Naive thymus-derived CD4-positive, alpha-beta T cell (primary cell): ENCODE data around the gene DBNDD1. TPM values are rescaled to one million over a fixed set of nuclear protein-coding genes. Genes with fewer than 3 reads are reported as not detected.
A peak's percentile ranks its signal among the peaks of the same experiment; 100 is the strongest.
"Not testable (repeated sequence)": the region's sequence is repeated elsewhere in the genome, so short reads cannot be mapped to it uniquely, and the experiment has no call there.

Source experiments
- ATAC-seq: fragments of 150-1000 bp; cut with Tn5 transposase; 2 replicates; pipeline ENCODE4 v1.10.0; 2021; ENCODE audit warnings: mild to moderate bottlenecking, moderate library complexity
- CTCF ChIA-PET: fragments of 350-600 bp; sonication (Branson Sonifier 250); formaldehyde crosslinking; loops from one replicate; lab custom pipeline; 2021; ENCODE audit warnings: antibody characterized with exemption; lab: Charles Lee
- POLR2A ChIA-PET: fragments of 350-600 bp; sonication (Branson Sonifier 250); formaldehyde crosslinking; loops from one replicate; lab custom pipeline; 2021; ENCODE audit warnings: antibody characterized with exemption, inconsistent platforms; lab: Charles Lee
- DNase-seq, 9 donors: peaks; one replicate each; pipeline versions ENCODE4 v3.0.0 to v3.0.0-alpha.2; 2020 to 2022; ENCODE audit warnings: mixed read lengths in 1 of 9
- H3K27ac ChIP-seq: one replicate; pipeline ENCODE4 v1.7.0; 2013; ENCODE audit warnings: mild to moderate bottlenecking, low read depth, low read length, moderate library complexity
- H3K27me3 ChIP-seq, 2 donors: one replicate each; pipeline ENCODE4 v1.7.0; 2013; ENCODE audit warnings: low read length in 2 of 2, mild to moderate bottlenecking in 2 of 2, moderate library complexity in 2 of 2; ENCODE audit not compliant: control insufficient read depth in 2 of 2, insufficient read depth in 2 of 2
- H3K36me3 ChIP-seq, 3 experiments: 1 replicate in 2 of 3; 2 replicates in 1 of 3; pipeline ENCODE4 v1.7.0; 2013; ENCODE audit warnings: low read length in 3 of 3, mild to moderate bottlenecking in 3 of 3, moderate library complexity in 1 of 3; ENCODE audit not compliant: insufficient read depth in 3 of 3, control insufficient read depth in 2 of 3
- H3K4me1 ChIP-seq, 2 donors: one replicate each; pipeline ENCODE4 v1.7.0; 2013; ENCODE audit warnings: low read length in 2 of 2, mild to moderate bottlenecking in 2 of 2, moderate library complexity in 1 of 2; ENCODE audit not compliant: control insufficient read depth in 2 of 2, insufficient read depth in 2 of 2
- H3K4me3 ChIP-seq: 2 replicates; pipeline ENCODE4 v1.7.0; 2013; ENCODE audit warnings: mild to moderate bottlenecking, low read length
- H3K9me3 ChIP-seq, 3 experiments: 1 replicate in 2 of 3; 2 replicates in 1 of 3; pipeline ENCODE4 v1.7.0; 2013; ENCODE audit warnings: low read length in 3 of 3; ENCODE audit not compliant: control insufficient read depth in 2 of 3
- H3K27ac Mint-ChIP-seq, 9 donors: one replicate each; pipeline ENCODE4 v1.8.0; 2020 to 2022; ENCODE audit warnings: mixed read lengths in 9 of 9, mild to moderate bottlenecking in 8 of 9, moderate library complexity in 5 of 9, inconsistent platforms in 2 of 9
- H3K27me3 Mint-ChIP-seq, 5 donors: one replicate each; pipeline ENCODE4 v1.8.0; 2021 to 2022; ENCODE audit warnings: mixed read lengths in 5 of 5, mild to moderate bottlenecking in 1 of 5
- H3K36me3 Mint-ChIP-seq, 5 donors: one replicate each; pipeline ENCODE4 v1.8.0; 2020 to 2022; ENCODE audit warnings: mixed read lengths in 5 of 5, mild to moderate bottlenecking in 3 of 5, inconsistent platforms in 1 of 5
- H3K4me1 Mint-ChIP-seq, 7 donors: one replicate each; pipeline ENCODE4 v1.8.0; 2020 to 2022; ENCODE audit warnings: mixed read lengths in 7 of 7, mild to moderate bottlenecking in 3 of 7, inconsistent platforms in 1 of 7
- H3K4me3 Mint-ChIP-seq, 10 donors: one replicate each; pipeline ENCODE4 v1.8.0; 2020 to 2022; ENCODE audit warnings: mild to moderate bottlenecking in 10 of 10, mixed read lengths in 10 of 10, moderate library complexity in 6 of 10, inconsistent platforms in 2 of 10
- H3K9me3 Mint-ChIP-seq, 11 donors: one replicate each; pipeline ENCODE4 v1.8.0; 2020 to 2022; ENCODE audit warnings: mixed read lengths in 11 of 11, mild to moderate bottlenecking in 4 of 11, inconsistent platforms in 1 of 11, moderate library complexity in 1 of 11
- intact Hi-C, 2 donors: fragments of 100-400 bp; cut with micrococcal nuclease; formaldehyde crosslinking; loops; one replicate each; pipeline ENCODE4 v1.15.1; 2023
- polyA plus RNA-seq, 2 donors: library from polyadenylated mRNA; unstranded; fragments of 300-500 nt; fragmentation: Illumina TruSeq; gene quantifications; one replicate each; pipeline ENCODE4 v1.2.3, GENCODE V29; 2021
- total RNA-seq, 6 experiments: library from RNA in 5 of 6; stranded (reverse) in 5 of 6; gene quantifications; 1 replicate in 5 of 6; 2 replicates in 1 of 6; pipeline ENCODE4 v1.2.3 and lab custom pipeline; 2021 to 2026

The DBNDD1 gene
- total and polyA plus RNA-seq, 7 experiments from 2014 or later: 0.12 to 20.8 (median 3.1) TPM

GRCh38 chr16:89972244-89973234 lies 46.7 kb downstream of the DBNDD1 start:
- peaks cover 12 to 22% of the 10 kb centered on the region in 2 donors for H3K4me1 ChIP-seq
- H3K4me1 Mint-ChIP-seq: peaks cover 13 to 45% (median 30%) of the 10 kb centered on the region in 7 donors

DNA sequence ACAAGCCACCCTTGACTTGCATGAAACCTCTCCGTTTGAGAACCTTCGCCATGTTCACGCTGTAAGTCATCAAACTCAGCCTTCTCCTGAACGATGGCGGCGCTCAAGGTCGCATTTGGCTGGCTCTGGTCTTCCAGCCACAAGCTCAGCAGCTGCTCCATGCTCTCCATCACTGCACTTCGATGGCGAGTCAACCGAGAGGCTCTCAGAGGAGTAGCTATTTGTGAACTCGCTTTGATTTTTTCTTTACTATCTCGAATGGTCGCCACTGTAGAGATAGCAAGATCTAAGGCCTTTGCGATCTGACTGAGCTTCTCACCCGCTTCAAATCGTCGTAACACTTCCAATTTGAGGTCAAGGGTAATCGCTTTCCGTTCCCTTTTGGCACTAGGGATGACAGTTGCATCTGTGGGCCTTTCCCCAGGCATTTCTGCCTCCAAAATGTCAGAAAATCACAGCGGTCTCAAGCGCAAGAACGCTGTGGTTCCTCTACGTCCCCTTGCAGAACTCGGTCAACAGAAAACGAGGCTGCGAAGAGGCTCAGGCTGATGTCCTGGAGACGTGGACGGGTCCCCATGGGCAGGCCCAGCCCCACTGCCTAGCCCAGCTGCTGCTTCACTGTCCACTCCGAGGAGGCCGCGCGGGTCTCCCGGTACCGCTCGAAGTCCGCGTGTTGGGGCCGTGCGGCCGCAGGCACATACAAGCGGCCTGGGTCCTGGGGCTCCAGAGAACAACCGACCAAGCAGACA lies 47.6 kb downstream of the DBNDD1 start:
- Mint-ChIP-seq H3K27ac (peak overlapping the region; percentile 59 to 98 (median 77)), H3K36me3 (peaks cover 0 to 20% (median 4%) of the 10 kb centered on the region in 5 donors), H3K9me3 (peaks cover 0 to 8% (median 0%) of the 10 kb centered on the region in 11 donors), H3K4me3 (peak overlapping the region; percentile 96 to 100 (median 99)), H3K4me1 (peaks cover 13 to 45% (median 30%) of the 10 kb centered on the region in 7 donors), H3K27me3 (peaks cover 0 to 2% (median 0%) of the 10 kb centered on the region in 5 donors)
- Histone ChIP-seq H3K9me3 (peaks cover 0 to 5% (median 0%) of the 10 kb centered on the region in 3 experiments), H3K27ac (peak overlapping the region; percentile 82), H3K4me3 (peak overlapping the region; percentile 97), H3K36me3 (no peaks in the 10 kb centered on the region), H3K4me1 (peaks cover 12 to 22% of the 10 kb centered on the region in 2 donors), H3K27me3 (no peaks in the 10 kb centered on the region)
- intact Hi-C loops: loop anchor here (1.0 to 5.0 kb wide), 6 partner anchors 23 to 409 kb away; partner anchors contain the start of genes TCF25 (in 2 of the 2), DBNDD1 (in 1 of the 2), DEF8 (in 1 of the 2) and RPL13 (in 1 of the 2)
- DNase-seq (no peak), ATAC-seq (no peak)
- ChIA-PET CTCF (no interaction called here), POLR2A (interaction anchor here (1.0 to 1.6 kb wide), 2 partner anchors 98 to 110 kb away, joined by 3 to 7 read pairs; partner anchors contain the start of gene TCF25)

More at GRCh38 chr16:89972244-89973234, 46.7 kb downstream of the DBNDD1 start:
- Histone ChIP-seq H3K36me3 (peaks cover 0 to 2% (median 0%) of the 10 kb centered on the region in 3 experiments), H3K9me3 (peaks cover 0 to 5% (median 0%) of the 10 kb centered on the region in 3 experiments), H3K4me3 (peak overlapping the region; percentile 97), H3K27ac (peak overlapping the region; percentile 82), H3K27me3 (no peaks in the 10 kb centered on the region)
- Mint-ChIP-seq H3K27me3 (peaks cover 0 to 2% (median 0%) of the 10 kb centered on the region in 5 donors), H3K36me3 (peaks cover 0 to 20% (median 4%) of the 10 kb centered on the region in 5 donors), H3K9me3 (peaks cover 0 to 8% (median 0%) of the 10 kb centered on the region in 11 donors), H3K27ac (peak overlapping the region; percentile 89 to 99 (median 96)), H3K4me3 (peak overlapping the region; percentile 96 to 100 (median 99))
- intact Hi-C loops: loop anchor here (1.0 to 5.0 kb wide), 7 partner anchors 24 to 410 kb away; partner anchors contain the start of genes TCF25 (in 2 of the 2), DBNDD1 (in 1 of the 2), DEF8 (in 1 of the 2) and PRDM7 (in 1 of the 2)
- CTCF ChIA-PET: no interaction called here
- POLR2A ChIA-PET: interaction anchor here (1.0 to 1.6 kb wide), 2 partner anchors 99 to 109 kb away, joined by 3 to 7 read pairs; partner anchors contain the start of gene TCF25
- DNase-seq (peak; percentile 86 to 97 (median 92)), ATAC-seq (peak; percentile 96)

DNA sequence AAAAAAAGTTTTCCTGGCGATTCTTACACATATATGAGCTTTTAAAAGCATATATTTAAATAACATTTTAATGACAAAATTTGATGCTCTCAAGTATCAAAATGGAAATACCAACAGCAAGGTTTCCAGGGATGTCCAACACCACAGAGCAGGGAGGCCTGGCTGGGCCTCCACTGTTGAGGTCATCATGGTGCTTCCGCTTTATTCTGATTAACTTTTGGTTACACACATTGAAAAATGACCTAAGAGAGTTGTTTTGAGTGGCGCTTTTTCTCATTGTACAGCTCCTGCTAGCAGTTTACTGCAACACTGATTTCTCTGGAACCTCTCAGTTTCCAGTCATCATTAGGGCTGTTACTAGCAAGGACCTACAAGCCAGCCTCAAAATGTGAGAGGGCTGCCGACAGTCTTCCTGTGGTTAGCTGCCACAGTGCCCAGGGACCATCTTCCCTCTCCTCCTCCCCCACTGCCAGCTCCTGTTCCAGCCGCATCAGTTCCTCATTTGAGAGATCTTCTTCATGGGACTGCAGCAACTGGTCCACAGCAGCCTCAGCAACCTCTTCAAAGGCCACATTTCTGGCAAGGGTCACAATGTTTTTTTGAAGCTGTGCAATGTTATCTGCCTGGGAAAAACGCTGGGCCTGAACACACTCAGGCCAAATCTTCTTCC lies 49.4 kb downstream of the DBNDD1 start:
- Histone ChIP-seq H3K36me3 (no peaks in the 10 kb centered on the region), H3K27ac (no peak overlapping the region), H3K9me3 (peaks cover 0 to 5% (median 0%) of the 10 kb centered on the region in 3 experiments), H3K4me3 (no peak overlapping the region), H3K27me3 (no peaks in the 10 kb centered on the region), H3K4me1 (peaks cover 12 to 22% of the 10 kb centered on the region in 2 donors)
- intact Hi-C loops: loop anchor here in 1 of 2 donors (5.0 kb wide), 2 partner anchors 47 to 408 kb away; partner anchors contain the start of genes DBNDD1 and RPL13
- Mint-ChIP-seq H3K4me3 (peak overlapping the region in 1 of 10 donors; percentile 58), H3K4me1 (peaks cover 11 to 38% (median 27%) of the 10 kb centered on the region in 7 donors), H3K36me3 (peaks cover 0 to 20% (median 4%) of the 10 kb centered on the region in 5 donors), H3K27ac (peak overlapping the region in 1 of 9 donors; percentile 2), H3K9me3 (peaks cover 0 to 8% (median 0%) of the 10 kb centered on the region in 11 donors), H3K27me3 (peaks cover 0 to 2% (median 0%) of the 10 kb centered on the region in 5 donors)
- CTCF ChIA-PET: no interaction called here
- ATAC-seq: no peak
- DNase-seq: no peak
- POLR2A ChIA-PET: no interaction called here

DNA sequence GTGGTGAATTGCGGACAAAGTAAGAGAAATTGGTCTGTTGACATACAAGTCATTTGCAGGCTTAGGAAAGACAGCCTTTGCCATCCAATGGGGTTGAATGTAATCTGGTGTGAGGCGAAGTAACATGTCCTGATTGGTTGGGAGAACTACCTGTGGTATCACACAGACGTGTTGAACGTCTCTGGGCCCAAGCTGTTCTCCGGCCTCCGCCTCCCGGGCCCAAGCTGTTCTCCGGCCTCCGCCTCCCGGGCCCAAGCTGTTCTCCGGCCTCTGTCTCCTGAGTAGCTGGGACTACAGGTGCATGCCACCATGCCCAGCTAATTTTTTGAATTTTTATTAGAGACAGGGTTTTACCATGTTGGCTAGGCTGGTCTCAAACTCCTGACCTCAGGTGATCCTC lies 51.2 kb downstream of the DBNDD1 start:
- intact Hi-C loops, H3K27me3 Mint-ChIP-seq, H3K27ac Mint-ChIP-seq, H3K9me3 Mint-ChIP-seq, POLR2A ChIA-PET, H3K4me3 Mint-ChIP-seq, H3K27me3 ChIP-seq, ATAC-seq, H3K4me3 ChIP-seq, DNase-seq, H3K27ac ChIP-seq, CTCF ChIA-PET, H3K9me3 ChIP-seq: not testable (repeated sequence)
- peaks cover 0 to 22% (median 7%) of the 10 kb centered on the region in 5 donors for H3K36me3 Mint-ChIP-seq
- Histone ChIP-seq H3K36me3 (peaks cover 0 to 11% (median 0%) of the 10 kb centered on the region in 3 experiments), H3K4me1 (peaks cover 9 to 12% of the 10 kb centered on the region in 2 donors)
- H3K4me1 Mint-ChIP-seq: peaks cover 0 to 22% (median 14%) of the 10 kb centered on the region in 7 donors

- POLR2A ChIA-PET: not testable (repeated sequence)
These were observed 51.8 kb downstream of the DBNDD1 start for GRCh38 chr16:89967436-89967835.

More at GRCh38 chr16:89967436-89967835, 51.8 kb downstream of the DBNDD1 start:
- H3K4me3 ChIP-seq, intact Hi-C loops, H3K27me3 ChIP-seq, H3K27ac ChIP-seq, H3K9me3 Mint-ChIP-seq, DNase-seq, H3K27me3 Mint-ChIP-seq, H3K4me3 Mint-ChIP-seq, CTCF ChIA-PET, H3K9me3 ChIP-seq, H3K27ac Mint-ChIP-seq: not testable (repeated sequence)
- peaks cover 0 to 22% (median 7%) of the 10 kb centered on the region in 5 donors for H3K36me3 Mint-ChIP-seq
- Histone ChIP-seq H3K36me3 (peaks cover 0 to 11% (median 0%) of the 10 kb centered on the region in 3 experiments), H3K4me1 (peaks cover 9 to 12% of the 10 kb centered on the region in 2 donors)
- peak; percentile 28 for ATAC-seq
- peaks cover 0 to 19% (median 14%) of the 10 kb centered on the region in 7 donors for H3K4me1 Mint-ChIP-seq
